SU-DHL-6 (cell line): ENCODE data around the gene KRT15.

Experiments used
- H2AFZ ChIP-seq: fragments of 200-600 bp; sonication (generic); 2 replicates; pipeline ENCODE4 v1.6.1; 2014; ENCODE audit warnings: low read depth, mild to moderate bottlenecking, moderate library complexity, mixed read lengths, antibody characterized with exemption, low read length; ENCODE audit not compliant: severe bottlenecking
- H3F3A ChIP-seq: fragments of 200-600 bp; shearing (Covaris generic); 2 replicates; pipeline ENCODE4 v1.6.0; 2016; ENCODE audit warnings: antibody characterized with exemption, mild to moderate bottlenecking; ENCODE audit not compliant: insufficient read depth
- H3K27ac ChIP-seq: fragments of 200-600 bp; sonication (generic); 2 replicates; pipeline ENCODE4 v1.5.1; 2016; ENCODE audit warnings: low read depth, mild to moderate bottlenecking, low read length, moderate library complexity, mixed read lengths
- H3K27me3 ChIP-seq: fragments of 200-600 bp; sonication (generic), shearing (Covaris generic); 2 replicates; pipeline ENCODE4 v1.6.0; 2014; ENCODE audit warnings: mild to moderate bottlenecking, low read length
- H3K36me3 ChIP-seq: fragments of 200-600 bp; sonication (generic); 2 replicates; pipeline ENCODE4 v1.6.1; 2014; ENCODE audit warnings: mild to moderate bottlenecking, low read length, mixed read lengths
- H3K4me2 ChIP-seq: fragments of 300-600, 200-600 bp; shearing (Covaris generic), sonication (generic); 2 replicates; pipeline ENCODE4 v1.6.0; 2014; ENCODE audit warnings: low read length, low read depth, mild to moderate bottlenecking; ENCODE audit not compliant: poor library complexity, severe bottlenecking
- H3K4me3 ChIP-seq: fragments of 200-600 bp; sonication (generic); 2 replicates; pipeline ENCODE4 v1.5.1; 2014; ENCODE audit warnings: antibody characterized with exemption, low read length, mild to moderate bottlenecking, mixed read lengths; ENCODE audit not compliant: insufficient read depth, poor library complexity, severe bottlenecking
- H3K79me2 ChIP-seq: fragments of 200-600 bp; sonication (generic); 2 replicates; pipeline ENCODE4 v1.6.1; 2014; ENCODE audit warnings: mild to moderate bottlenecking, low read length, moderate library complexity; ENCODE audit not compliant: insufficient read depth
- H3K9ac ChIP-seq: fragments of 200-600 bp; sonication (generic); 2 replicates; pipeline ENCODE4 v1.7.0; 2014; ENCODE audit warnings: mild to moderate bottlenecking, low read length
- H3K9me2 ChIP-seq: fragments of 200-600 bp; sonication (generic); replicated peaks from 2 replicates; pipeline ENCODE4 v1.6.1; 2014; ENCODE audit warnings: low read length; ENCODE audit not compliant: insufficient read depth
- H3K9me3 ChIP-seq: fragments of 200-600 bp; sonication (generic); 2 replicates; pipeline ENCODE4 v1.6.1; 2014; ENCODE audit warnings: low read length, mixed read lengths; ENCODE audit not compliant: insufficient read depth
- H4K20me1 ChIP-seq: fragments of 200-600 bp; sonication (generic); 2 replicates; pipeline ENCODE4 v1.6.1; 2014; ENCODE audit warnings: low read depth, mild to moderate bottlenecking, antibody characterized with exemption, low read length, moderate library complexity, mixed read lengths
- EZH2phosphoT487 ChIP-seq: fragments of 200-600 bp; sonication (generic), shearing (Covaris generic); conservative IDR thresholded peaks from 2 replicates; pipeline ENCODE4 v1.6.1; 2018; ENCODE audit warnings: mild to moderate bottlenecking, antibody characterized with exemption, low read length, moderate library complexity, mixed read lengths
- TF ChIP-seq, protein P1 (sequence below): fragments of 200-600 bp; sonication (generic); IDR thresholded peaks from one replicate; pipeline ENCODE4 v1.5.1; 2017; ENCODE audit warnings: antibody characterized with exemption, mild to moderate bottlenecking, low read length, moderate library complexity; ENCODE audit not compliant: insufficient read depth, poor library complexity, severe bottlenecking

Gene KRT15

DNA sequence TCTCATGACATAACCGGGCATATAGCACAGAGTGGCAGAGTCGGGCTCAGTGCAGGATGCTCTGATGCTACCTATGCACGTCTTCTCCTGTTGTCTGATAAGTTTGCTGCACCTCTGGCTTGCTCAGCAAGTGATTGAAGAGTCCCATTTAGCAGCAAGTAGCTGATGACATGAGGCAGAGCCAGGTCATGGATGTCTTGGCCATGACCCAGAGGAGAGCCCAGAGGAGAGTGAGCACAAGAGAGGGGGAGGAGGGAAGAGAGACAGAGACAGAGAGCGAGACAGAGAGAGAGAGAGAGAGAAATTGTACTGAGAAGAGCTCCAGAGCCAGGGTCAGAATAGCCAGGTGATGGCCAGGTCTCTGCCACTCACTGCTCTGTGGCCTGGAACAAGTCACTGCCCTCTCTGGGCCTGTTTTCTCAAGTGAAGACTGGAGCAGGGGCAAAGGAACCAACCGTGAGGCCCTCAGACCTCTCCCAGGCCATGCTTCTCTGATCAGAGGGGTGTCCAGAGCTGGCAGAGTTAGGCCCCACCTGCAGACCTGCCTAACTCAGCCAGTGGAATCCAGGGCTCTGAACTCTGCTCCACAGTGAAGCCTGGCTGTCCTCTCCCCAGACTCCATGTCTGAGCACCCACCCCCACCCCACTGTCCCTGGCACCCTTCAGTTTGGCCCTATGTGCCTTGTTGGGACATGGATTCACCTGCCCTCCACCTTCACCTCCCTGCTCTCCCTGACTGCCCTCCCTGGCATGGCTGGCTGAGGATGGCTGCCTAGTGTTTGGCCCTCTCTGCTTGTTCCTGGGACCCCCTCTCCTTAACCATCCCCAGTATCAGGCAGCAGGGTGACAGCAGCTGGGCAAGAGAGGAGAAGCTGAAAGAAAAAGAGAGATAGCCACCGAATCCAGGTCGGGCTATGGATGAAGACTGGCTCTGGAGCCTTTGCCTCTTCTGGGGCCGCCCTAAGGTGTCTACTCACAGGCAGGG lies 33.5 kb downstream of the KRT15 start:
- H3K9ac ChIP-seq: no peak overlapping the region
- H3K27ac ChIP-seq: no peak overlapping the region
- H3K4me3 ChIP-seq: no peak overlapping the region
- H3F3A ChIP-seq: no peaks in the 10 kb centered on the region
- H2AFZ ChIP-seq: no peak overlapping the region
- H3K9me3 ChIP-seq: no peaks in the 10 kb centered on the region
- TF ChIP-seq, protein P1, sequence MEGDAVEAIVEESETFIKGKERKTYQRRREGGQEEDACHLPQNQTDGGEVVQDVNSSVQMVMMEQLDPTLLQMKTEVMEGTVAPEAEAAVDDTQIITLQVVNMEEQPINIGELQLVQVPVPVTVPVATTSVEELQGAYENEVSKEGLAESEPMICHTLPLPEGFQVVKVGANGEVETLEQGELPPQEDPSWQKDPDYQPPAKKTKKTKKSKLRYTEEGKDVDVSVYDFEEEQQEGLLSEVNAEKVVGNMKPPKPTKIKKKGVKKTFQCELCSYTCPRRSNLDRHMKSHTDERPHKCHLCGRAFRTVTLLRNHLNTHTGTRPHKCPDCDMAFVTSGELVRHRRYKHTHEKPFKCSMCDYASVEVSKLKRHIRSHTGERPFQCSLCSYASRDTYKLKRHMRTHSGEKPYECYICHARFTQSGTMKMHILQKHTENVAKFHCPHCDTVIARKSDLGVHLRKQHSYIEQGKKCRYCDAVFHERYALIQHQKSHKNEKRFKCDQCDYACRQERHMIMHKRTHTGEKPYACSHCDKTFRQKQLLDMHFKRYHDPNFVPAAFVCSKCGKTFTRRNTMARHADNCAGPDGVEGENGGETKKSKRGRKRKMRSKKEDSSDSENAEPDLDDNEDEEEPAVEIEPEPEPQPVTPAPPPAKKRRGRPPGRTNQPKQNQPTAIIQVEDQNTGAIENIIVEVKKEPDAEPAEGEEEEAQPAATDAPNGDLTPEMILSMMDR: no peak
- TF ChIP-seq EZH2phosphoT487: no peak
- no peaks in the 10 kb centered on the region for H3K36me3 ChIP-seq
- H3K9me2 ChIP-seq: no peaks in the 10 kb centered on the region
- no peaks in the 10 kb centered on the region for H4K20me1 ChIP-seq
- H3K4me2 ChIP-seq: no peak overlapping the region
- H3K27me3 ChIP-seq: no peaks in the 10 kb centered on the region
- no peaks in the 10 kb centered on the region for H3K79me2 ChIP-seq

DNA sequence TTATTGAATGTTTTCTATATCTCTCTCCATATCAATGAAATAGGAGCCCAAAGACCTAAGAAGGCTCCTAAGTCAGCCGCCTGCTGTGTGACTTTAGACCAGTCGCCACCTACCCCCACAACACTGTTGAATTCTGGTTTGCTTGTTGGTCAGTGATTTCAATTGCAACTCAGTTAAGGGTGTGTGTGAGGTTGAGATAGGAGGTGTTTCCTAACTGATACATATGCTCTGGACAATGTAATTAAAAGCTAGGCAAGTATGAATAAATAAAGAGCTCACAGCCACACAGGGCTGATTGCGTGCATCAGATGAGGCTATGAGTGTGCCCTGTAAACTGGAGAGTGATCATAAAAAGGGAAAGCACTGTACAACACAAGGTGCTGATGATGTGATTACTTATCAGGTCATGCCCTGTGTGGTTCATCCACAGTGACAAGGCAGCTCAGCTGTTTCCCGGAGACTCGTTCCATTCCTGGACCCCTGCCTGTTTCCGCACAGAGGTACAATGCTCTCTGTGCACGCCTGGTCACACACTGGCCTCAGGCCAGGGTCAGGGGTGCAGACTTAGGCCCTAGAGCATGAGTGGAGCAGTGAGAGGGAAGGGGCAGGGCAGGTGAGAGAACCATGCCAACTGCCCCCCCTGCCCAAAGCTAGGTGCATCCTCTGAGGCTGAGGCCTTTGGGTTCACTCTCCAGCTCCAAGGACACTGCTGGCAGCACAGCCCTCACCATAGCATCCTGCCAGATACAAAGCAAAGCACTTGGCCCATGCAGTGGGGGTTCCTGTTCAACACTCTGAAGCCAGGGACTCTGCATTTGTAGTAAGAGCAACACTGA lies 34.5 kb downstream of the KRT15 start:
- Histone ChIP-seq H3K4me2 (no peak overlapping the region), H3K9me2 (no peaks in the 10 kb centered on the region), H3K4me3 (no peak overlapping the region), H3K9me3 (no peaks in the 10 kb centered on the region), H3K27ac (no peak overlapping the region), H3K27me3 (no peaks in the 10 kb centered on the region), H2AFZ (no peak overlapping the region), H3K79me2 (no peaks in the 10 kb centered on the region), H3K36me3 (no peaks in the 10 kb centered on the region), H3K9ac (no peak overlapping the region), H4K20me1 (no peaks in the 10 kb centered on the region), H3F3A (no peaks in the 10 kb centered on the region)
- TF ChIP-seq, protein P1: no peak
- TF ChIP-seq EZH2phosphoT487: no peak

DNA sequence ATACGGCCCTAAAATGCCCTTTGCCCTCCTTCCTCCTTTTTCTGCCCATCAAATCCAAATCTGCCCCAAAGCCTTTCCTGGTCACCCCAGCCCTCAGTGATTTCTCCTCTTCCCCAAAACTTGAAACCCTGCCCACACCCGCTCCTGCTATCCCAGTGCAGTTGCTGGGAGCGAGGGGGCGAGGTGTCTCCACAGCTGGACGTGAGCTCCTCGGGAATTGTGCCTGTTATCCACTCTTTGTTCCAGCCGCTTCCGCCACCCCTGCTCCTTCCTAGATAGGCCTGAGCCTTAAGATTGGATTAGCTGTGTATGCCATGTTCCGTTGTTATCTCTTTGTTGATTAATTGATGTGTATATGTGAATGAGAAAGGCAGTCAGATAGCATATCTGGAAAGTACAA lies 35.2 kb downstream of the KRT15 start:
- no peaks in the 10 kb centered on the region for H3K36me3 ChIP-seq
- H3K9ac ChIP-seq: no peak overlapping the region
- no peak overlapping the region for H3K27ac ChIP-seq
- TF ChIP-seq EZH2phosphoT487: no peak
- TF ChIP-seq, protein P1: no peak
- no peak overlapping the region for H3K4me2 ChIP-seq
- H3K27me3 ChIP-seq: no peaks in the 10 kb centered on the region
- no peaks in the 10 kb centered on the region for H4K20me1 ChIP-seq
- no peaks in the 10 kb centered on the region for H3K79me2 ChIP-seq
- no peaks in the 10 kb centered on the region for H3K9me2 ChIP-seq
- no peak overlapping the region for H2AFZ ChIP-seq
- H3K4me3 ChIP-seq: no peak overlapping the region
- no peaks in the 10 kb centered on the region for H3F3A ChIP-seq
- H3K9me3 ChIP-seq: no peaks in the 10 kb centered on the region
